ENCODE measurements around the gene ZNF385C.

DNA sequence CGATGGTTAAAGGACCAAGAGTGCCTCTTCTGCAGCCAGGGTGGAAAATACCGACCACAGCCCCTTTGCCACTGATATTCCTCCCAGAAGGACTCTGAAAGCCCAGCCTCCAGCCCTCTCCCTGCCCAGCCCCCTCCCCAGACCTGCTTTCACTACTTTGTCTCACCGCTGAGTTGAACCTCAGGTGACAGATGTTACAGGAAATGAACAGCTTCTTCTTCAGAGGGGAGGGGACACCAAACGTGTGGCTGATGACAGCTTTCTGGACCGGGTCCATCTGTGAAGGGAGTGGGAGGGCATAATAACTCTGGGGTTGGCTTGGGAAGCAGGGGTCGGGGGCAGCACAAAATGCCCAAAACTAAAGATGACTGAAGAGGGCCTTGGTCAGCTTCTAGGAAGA lies 64.2 kb downstream of the ZNF385C start:
- TF ChIP-seq, protein P1, sequence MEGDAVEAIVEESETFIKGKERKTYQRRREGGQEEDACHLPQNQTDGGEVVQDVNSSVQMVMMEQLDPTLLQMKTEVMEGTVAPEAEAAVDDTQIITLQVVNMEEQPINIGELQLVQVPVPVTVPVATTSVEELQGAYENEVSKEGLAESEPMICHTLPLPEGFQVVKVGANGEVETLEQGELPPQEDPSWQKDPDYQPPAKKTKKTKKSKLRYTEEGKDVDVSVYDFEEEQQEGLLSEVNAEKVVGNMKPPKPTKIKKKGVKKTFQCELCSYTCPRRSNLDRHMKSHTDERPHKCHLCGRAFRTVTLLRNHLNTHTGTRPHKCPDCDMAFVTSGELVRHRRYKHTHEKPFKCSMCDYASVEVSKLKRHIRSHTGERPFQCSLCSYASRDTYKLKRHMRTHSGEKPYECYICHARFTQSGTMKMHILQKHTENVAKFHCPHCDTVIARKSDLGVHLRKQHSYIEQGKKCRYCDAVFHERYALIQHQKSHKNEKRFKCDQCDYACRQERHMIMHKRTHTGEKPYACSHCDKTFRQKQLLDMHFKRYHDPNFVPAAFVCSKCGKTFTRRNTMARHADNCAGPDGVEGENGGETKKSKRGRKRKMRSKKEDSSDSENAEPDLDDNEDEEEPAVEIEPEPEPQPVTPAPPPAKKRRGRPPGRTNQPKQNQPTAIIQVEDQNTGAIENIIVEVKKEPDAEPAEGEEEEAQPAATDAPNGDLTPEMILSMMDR (IDR thresholded peaks at IDR 0.05) = no peak
- TF ChIP-seq POLR2A (IDR thresholded peaks at IDR 0.05) = no peak

Measured in esophagus squamous epithelium (tissue), 4 donors.